GM12873 (cell line): ENCODE measurements around the gene CYSTM1.

ENCODE experiments used
- CTCF ChIP-seq: IDR thresholded peaks from 2 replicates; pipeline ENCODE4 v1.5.1; 2012; ENCODE audit warnings: low read depth, mild to moderate bottlenecking, moderate library complexity, low read length, control low read depth; ENCODE audit not compliant: insufficient read depth; ENCODE audit errors: missing control alignments

Gene CYSTM1

GRCh38 chr5:140221697-140222223 is 46.8 kb downstream of the CYSTM1 start:
- TF ChIP-seq CTCF, result no peak

DNA sequence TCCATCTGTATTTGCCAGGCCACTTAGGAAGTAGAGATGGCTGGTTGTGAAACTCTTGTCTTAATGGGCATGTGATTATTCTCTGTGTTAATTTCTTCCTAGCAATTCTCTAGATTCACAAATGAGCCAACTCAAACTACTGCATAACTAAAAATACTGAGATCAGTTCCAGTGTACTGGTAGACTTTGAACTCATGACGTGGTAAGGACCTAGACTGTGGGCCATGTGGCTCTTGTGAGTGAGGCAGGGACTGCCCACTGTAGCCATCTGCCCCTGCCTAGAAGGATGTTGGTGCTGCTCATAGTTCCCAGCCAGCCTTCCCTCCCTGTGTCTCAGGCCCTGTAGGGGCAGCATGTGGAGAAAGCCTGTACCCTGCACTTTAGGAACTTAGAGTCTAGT is 47.4 kb downstream of the CYSTM1 start:
- TF ChIP-seq CTCF, result no peak

GRCh38 chr5:140223567-140223966 is 48.6 kb downstream of the CYSTM1 start:
- no peak for TF ChIP-seq CTCF

DNA sequence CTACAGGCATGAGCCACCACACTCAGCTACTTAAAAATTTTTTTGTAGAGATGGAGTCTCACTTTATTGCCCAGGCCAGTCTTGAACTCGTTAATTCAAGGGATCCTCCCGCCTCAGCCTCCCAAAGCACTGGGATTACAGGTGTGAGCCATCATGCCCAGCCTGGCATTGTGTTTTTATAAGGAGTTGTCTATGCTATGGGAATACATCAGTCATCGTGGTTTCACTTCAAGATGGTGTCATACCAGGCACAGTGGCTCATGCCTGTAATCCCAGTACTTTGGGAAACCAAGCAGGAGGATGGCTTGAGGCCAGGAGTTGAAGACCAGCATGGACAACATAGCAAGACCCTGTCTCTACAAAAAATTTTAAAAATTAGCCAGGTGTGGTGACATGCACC is 49.7 kb downstream of the CYSTM1 start:
- TF ChIP-seq CTCF, result no peak

DNA sequence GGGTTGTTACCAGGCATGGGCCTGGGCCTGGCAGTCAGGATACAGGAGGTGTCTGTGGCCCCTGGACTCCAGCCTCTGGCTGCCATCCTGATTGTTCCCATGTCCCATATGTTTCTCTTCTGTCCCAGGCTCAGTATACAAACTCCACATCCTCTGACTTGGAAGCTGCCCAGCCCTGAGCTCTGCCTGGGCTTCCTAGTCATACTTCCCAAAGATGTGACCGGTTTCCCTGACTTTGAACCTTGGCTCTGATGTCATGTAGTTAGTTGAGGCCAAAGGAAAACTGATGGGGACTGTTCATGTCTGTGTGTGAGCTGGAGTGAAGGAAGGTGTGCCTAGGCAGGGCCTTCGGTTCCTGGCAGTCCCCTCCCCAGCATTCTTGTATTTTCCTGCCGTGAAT is 50.4 kb downstream of the CYSTM1 start:
- TF ChIP-seq CTCF, result no peak

- TF ChIP-seq CTCF, result peak; percentile 3
Observed at GRCh38 chr5:140227046-140227445, 52.1 kb downstream of the CYSTM1 start.

DNA sequence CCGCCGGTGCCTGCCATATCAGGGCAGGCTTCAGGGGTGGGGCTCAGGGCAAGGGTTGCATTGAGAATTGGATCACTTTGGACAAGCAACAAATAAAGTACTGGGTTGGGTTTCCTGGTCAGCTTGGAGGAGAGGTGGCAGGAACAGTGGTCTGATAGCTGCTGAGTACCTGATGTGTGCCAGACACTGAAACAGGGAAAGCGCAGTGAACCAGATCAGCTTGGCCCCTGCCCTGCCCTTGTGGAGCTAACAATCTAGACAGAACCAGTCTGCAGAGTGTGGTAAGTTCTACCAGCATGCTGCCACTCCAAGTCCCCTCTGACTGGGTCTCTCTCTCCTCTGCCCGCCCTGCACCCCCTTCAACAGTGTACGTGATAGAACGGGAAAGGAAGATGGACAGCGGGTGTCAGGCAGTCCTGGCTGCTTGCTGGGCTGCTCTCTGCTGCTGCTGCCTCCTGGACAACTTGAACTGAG is 53.4 kb downstream of the CYSTM1 start:
- TF ChIP-seq CTCF, result no peak

DNA sequence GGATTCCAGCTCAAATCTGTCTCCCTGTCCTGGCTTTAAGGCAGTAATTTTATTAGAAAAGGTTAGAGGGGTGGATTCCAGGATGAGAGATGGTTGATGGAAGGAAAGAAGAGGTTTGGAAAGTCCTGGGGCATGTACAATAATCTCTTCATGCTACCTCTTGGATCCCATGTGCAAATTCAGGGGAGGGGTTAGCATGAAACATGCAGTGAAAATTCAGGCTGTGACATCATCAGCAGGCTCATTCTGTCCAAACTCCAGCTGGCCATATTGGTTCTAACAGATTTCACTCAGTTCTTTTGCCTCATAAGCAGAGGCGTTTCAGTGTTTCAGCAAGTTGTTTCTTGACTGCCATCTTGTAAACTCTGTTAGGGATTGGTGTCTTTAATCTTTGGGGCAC is 55.4 kb downstream of the CYSTM1 start:
- no peak for TF ChIP-seq CTCF
